Measurements from ENCODE around the gene NCAM1.

Gene NCAM1

GRCh38 chr11:113316256-113316655, 355.0 kb downstream of the NCAM1 start:
- DNase-seq = peak; percentile 84

DNA sequence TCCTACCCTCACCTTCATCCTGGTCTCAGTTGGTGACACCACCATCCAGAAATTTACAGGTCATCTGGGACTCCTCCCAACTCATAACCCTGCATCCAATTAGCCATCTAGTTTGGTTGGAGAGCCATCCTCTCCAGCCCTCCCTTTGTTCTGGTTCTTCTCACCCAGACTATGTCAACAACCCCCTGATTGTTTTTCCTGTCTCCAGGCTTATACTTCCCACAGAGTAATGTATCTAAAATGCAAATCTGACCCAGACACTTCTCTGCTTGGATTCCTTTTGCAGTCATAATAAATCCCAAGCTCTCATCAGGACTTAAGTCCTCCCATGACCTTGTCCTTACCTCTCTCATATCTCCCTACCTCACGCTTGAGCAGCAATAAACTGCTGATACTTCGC, 356.1 kb downstream of the NCAM1 start:
- DNase-seq = peak; percentile 99

GRCh38 chr11:113319085-113319484, 357.9 kb downstream of the NCAM1 start:
- no peak for DNase-seq

DNA sequence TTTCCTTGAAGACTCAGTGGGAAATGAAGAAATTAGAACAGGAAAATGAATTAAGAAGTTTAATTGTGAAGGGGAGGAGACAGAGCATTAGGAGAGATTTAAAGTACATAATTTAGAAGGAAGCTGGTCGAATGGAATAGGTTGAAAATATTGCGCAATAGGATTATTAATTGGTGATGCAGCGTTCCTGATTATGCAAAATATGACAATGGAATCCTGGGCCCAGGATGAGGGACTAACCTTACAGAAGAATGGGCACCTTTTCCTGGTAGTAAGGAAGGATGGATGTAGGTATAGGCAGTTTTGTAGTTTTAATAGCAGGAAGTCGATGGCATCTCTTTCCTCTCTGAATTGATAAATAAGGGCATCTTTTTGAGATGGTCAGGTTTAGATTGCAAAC, 360.9 kb downstream of the NCAM1 start:
- DNase-seq = no peak

GRCh38 chr11:113324250-113324649, 363.0 kb downstream of the NCAM1 start:
- no peak for DNase-seq
